ENCODE measurements around the gene PIP4K2C. TPM values are rescaled to one million over a fixed set of nuclear protein-coding genes. Genes with fewer than 3 reads are reported as not detected.
"Not testable (repeated sequence)": the region's sequence is repeated elsewhere in the genome, so short reads cannot be mapped to it uniquely, and the experiment has no call there.

The PIP4K2C gene
- total RNA-seq, 1 experiment from 2014 or later: 37.1 TPM

DNA sequence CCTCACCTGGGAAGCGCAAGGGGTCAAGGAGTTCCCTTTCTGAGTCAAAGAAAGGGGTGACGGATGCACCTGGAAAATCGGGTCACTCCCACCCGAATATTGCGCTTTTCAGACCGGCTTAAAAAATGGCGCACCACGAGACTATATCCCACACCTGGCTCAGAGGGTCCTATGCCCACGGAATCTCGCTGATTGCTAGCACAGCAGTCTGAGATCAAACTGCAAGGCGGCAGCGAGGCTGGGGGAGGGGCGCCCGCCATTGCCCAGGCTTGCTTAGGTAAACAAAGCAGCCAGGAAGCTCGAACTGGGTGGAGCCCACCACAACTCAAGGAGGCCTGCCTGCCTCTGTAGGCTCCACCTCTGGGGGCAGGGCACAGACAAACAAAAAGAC, 55.7 kb downstream of the PIP4K2C start:
- H3K9me3 ChIP-seq (ENCODE audit: control insufficient read depth, low read depth, low read length); H3K23ac ChIP-seq (ENCODE audit: insufficient read length, low read depth, low read length); H3K4me1 ChIP-seq (ENCODE audit: insufficient read depth, low read length); H3K36me3 Mint-ChIP-seq (ENCODE audit: insufficient read depth in 1 of 3, low read depth in 3 of 3); DNase-seq; H3K14ac ChIP-seq (ENCODE audit: insufficient read depth, low read length); H3K27ac Mint-ChIP-seq; H3K27me3 ChIP-seq (ENCODE audit: insufficient read depth, low read length); H2BK5ac ChIP-seq (ENCODE audit: insufficient read length, low read length); H3K27ac ChIP-seq (ENCODE audit: insufficient read length, low read depth, low read length); H3K4me3 Mint-ChIP-seq; H3K79me1 ChIP-seq (ENCODE audit: insufficient read depth, low read depth, low read length, poor library complexity, severe bottlenecking); H2BK12ac ChIP-seq (ENCODE audit: insufficient read length, low read depth, low read length); H3K18ac ChIP-seq (ENCODE audit: insufficient read length, low read depth, low read length); H3K4me2 ChIP-seq (ENCODE audit: insufficient read depth, insufficient read length, low read length); H4K91ac ChIP-seq (ENCODE audit: insufficient read length, low read depth, low read length); H3K4ac ChIP-seq (ENCODE audit: low read depth, low read length); H2BK15ac ChIP-seq (ENCODE audit: low read depth, low read length); H4K8ac ChIP-seq (replicated peaks; ENCODE audit: insufficient read length, low read depth, low read length); H4K20me1 ChIP-seq (ENCODE audit: control insufficient read depth, insufficient read depth, insufficient read length); H2BK120ac ChIP-seq (ENCODE audit: low read depth, low read length, poor library complexity, severe bottlenecking); H2BK20ac ChIP-seq (ENCODE audit: low read depth, low read length, poor library complexity, severe bottlenecking); H3K27me3 Mint-ChIP-seq (ENCODE audit: low read depth); H3T11ph ChIP-seq (ENCODE audit: low read length); H3K9ac ChIP-seq (ENCODE audit: extremely low read depth, insufficient read length, low read length); H2AFZ ChIP-seq (ENCODE audit: low read length); H4K5ac ChIP-seq (ENCODE audit: insufficient read length, low read depth, low read length); H3K23me2 ChIP-seq (ENCODE audit: insufficient read length, low read depth, low read length, poor library complexity, severe bottlenecking); H2AK5ac ChIP-seq (ENCODE audit: insufficient read length, low read length); H3K4me1 Mint-ChIP-seq; H3K56ac ChIP-seq (ENCODE audit: insufficient read length, low read depth, low read length); H3K79me2 ChIP-seq (ENCODE audit: insufficient read depth, low read length): not testable (repeated sequence)
- no CpG with 5 or more reads among the region's 15 CpGs for WGBS (ENCODE audit: extremely low coverage, insufficient read length, low lambda C conversion rate)
- peaks cover 36 to 38% of the 10 kb centered on the region in 2 experiments for H3K9me3 Mint-ChIP-seq

Other genes starting within 250 kb of the PIP4K2C start
- 43.9 and 45.4 TPM in 2 replicates for gene R3HDM2, start 160.1 kb upstream of the PIP4K2C start, total RNA-seq (2021)
- not detected in 2 replicates for gene INHBC, start 156.4 kb upstream of the PIP4K2C start, total RNA-seq (2021)
- 9.6 and 10.1 TPM in 2 replicates for gene INHBE, start 135.9 kb upstream of the PIP4K2C start, total RNA-seq (2021)
- 25.8 and 28.4 TPM in 2 replicates for gene GLI1, start 131.4 kb upstream of the PIP4K2C start, total RNA-seq (2021)
- gene ARHGAP9, start 111.3 kb upstream of the PIP4K2C start, total RNA-seq (2021): 3.7 and 4.4 TPM in 2 replicates
- gene MARS1, start 103.1 kb upstream of the PIP4K2C start, total RNA-seq (2021): 352 and 368 TPM in 2 replicates
- gene DDIT3, start 70.7 kb upstream of the PIP4K2C start, total RNA-seq (2021): 12.8 and 14.1 TPM in 2 replicates
- gene MBD6, start 68.4 kb upstream of the PIP4K2C start, total RNA-seq (2021): 66.0 and 66.8 TPM in 2 replicates
- gene DCTN2, start 44.0 kb upstream of the PIP4K2C start, total RNA-seq (2021): 96.6 and 97.7 TPM in 2 replicates
- gene KIF5A, start 41.1 kb upstream of the PIP4K2C start, total RNA-seq (2021): 17.7 and 18.5 TPM in 2 replicates
- 65.2 and 67.5 TPM in 2 replicates for gene DTX3, start 13.6 kb downstream of the PIP4K2C start, total RNA-seq (2021)
- gene ARHGEF25, start 20.2 kb downstream of the PIP4K2C start, total RNA-seq (2021): 22.6 and 24.4 TPM in 2 replicates
- gene B4GALNT1, start 42.0 kb downstream of the PIP4K2C start, total RNA-seq (2021): 2.3 and 2.6 TPM in 2 replicates
- gene OS9, start 102.9 kb downstream of the PIP4K2C start, total RNA-seq (2021): 111 and 112 TPM in 2 replicates
- gene AGAP2, start 147.6 kb downstream of the PIP4K2C start, total RNA-seq (2021): 4.6 and 5.3 TPM in 2 replicates
- gene TSPAN31, start 153.8 kb downstream of the PIP4K2C start, total RNA-seq (2021): 18.8 and 20.0 TPM in 2 replicates
- gene CDK4, start 161.1 kb downstream of the PIP4K2C start, total RNA-seq (2021): 217 and 218 TPM in 2 replicates
- 20.5 and 20.9 TPM in 2 replicates for gene MARCHF9, start 163.9 kb downstream of the PIP4K2C start, total RNA-seq (2021)
- gene CYP27B1, start 175.9 kb downstream of the PIP4K2C start, total RNA-seq (2021): 6.1 and 6.5 TPM in 2 replicates
- gene METTL1, start 180.9 kb downstream of the PIP4K2C start, total RNA-seq (2021): 58.4 and 66.7 TPM in 2 replicates
- gene EEF1AKMT3, start 181.4 kb downstream of the PIP4K2C start, total RNA-seq (2021): 2.1 and 2.9 TPM in 2 replicates
- 50.2 and 53.3 TPM in 2 replicates for gene TSFM, start 191.6 kb downstream of the PIP4K2C start, total RNA-seq (2021)
- gene AVIL, start 227.5 kb downstream of the PIP4K2C start, total RNA-seq (2021): 1.9 and 2.2 TPM in 2 replicates

All from H9 (cell line).